Astrocyte of the cerebellum (primary cell): Measurements from ENCODE around the gene CD99.
"Not testable (repeated sequence)": the region's sequence is repeated elsewhere in the genome, so short reads cannot be mapped to it uniquely, and the experiment has no call there.

Experiments used
- DNase-seq: peaks from one replicate; pipeline ENCODE4 v3.0.0-alpha.2; 2011; ENCODE audit warnings: low read depth
- H3K4me3 ChIP-seq: 2 replicates; pipeline ENCODE4 v1.5.1; 2011; ENCODE audit warnings: mild to moderate bottlenecking, low read depth, low read length, moderate library complexity
- in situ Hi-C: cut with HindIII; loops from 2 replicates; pipeline ENCODE4 v1.10.0; 2017; ENCODE audit warnings: low sequenced_read_pairs
- TF ChIP-seq, protein P1 (sequence below): IDR thresholded peaks from 2 replicates; pipeline ENCODE4 v1.5.1; 2012; ENCODE audit warnings: low read length, low read depth, moderate library complexity, mild to moderate bottlenecking; ENCODE audit errors: missing control alignments

Gene CD99

DNA sequence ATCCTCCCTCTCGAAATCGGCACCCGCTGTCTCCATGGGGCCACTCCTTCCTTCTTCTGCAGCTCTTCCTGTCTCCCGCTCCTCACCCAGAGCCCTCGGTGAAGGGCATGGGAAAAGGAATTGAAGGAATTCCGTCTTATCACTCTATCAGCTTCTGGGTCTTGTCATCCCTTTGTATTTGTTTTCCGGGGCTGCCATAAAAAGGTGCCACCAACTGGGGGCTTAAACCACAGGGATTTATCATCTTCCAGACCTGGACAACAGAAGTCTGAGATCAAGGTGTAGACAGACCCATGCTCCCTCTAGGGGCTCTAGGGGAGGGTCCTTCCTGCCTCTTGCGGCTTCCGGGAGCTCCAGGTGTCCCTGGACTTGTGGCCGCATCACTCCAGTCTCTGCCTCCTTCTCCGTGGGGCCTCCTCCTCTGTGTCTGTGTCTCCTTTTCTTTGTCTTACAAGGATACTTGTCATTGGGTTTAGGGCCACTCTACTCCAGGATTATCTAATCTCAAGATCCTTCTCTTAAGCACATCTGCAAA is 24.0 kb downstream of the CD99 start:
- no peak overlapping the region for H3K4me3 ChIP-seq
- no peak for DNase-seq
- TF ChIP-seq, protein P1, sequence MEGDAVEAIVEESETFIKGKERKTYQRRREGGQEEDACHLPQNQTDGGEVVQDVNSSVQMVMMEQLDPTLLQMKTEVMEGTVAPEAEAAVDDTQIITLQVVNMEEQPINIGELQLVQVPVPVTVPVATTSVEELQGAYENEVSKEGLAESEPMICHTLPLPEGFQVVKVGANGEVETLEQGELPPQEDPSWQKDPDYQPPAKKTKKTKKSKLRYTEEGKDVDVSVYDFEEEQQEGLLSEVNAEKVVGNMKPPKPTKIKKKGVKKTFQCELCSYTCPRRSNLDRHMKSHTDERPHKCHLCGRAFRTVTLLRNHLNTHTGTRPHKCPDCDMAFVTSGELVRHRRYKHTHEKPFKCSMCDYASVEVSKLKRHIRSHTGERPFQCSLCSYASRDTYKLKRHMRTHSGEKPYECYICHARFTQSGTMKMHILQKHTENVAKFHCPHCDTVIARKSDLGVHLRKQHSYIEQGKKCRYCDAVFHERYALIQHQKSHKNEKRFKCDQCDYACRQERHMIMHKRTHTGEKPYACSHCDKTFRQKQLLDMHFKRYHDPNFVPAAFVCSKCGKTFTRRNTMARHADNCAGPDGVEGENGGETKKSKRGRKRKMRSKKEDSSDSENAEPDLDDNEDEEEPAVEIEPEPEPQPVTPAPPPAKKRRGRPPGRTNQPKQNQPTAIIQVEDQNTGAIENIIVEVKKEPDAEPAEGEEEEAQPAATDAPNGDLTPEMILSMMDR: no peak
- in situ Hi-C loops: no loop called here

DNA sequence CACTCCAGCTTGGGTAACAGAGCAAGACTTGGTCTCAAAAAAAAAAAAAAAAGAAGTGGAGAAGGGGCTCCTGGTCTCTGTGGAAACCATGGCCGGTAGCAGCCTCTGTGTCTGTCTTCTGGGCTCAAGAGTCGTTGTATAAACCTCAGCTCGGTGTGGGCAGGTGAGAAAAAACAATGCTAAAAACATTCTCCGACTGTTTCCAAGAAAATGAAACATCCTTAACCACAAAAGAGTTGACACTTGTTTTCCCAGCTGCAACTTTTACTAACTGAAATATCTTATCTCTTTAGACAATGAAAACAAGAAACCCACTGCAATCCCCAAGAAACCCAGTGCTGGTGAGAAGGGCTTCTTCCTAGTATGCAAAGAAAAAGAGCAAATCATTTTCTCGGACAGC is 26.2 kb downstream of the CD99 start:
- DNase-seq: no peak

DNA sequence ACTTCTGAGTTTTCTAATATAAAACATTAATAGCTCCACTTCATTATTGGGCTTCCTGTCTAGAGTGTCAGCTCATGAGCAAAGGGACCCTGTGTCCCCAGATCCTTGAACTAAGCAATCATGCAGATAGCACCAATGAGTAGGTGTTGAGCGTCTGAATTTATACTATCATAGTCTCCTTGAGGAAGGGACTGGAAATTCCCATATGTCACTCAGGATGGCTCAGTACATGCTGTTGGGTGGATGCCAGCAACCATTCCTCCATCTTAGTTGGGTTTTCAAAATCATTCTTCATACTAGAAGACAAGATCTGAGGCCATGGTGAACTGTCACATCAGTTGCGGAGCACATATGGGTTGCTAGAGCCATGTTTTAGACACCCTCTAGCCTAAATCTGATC is 27.7 kb downstream of the CD99 start:
- in situ Hi-C loops: no loop called here
- TF ChIP-seq, protein P1: no peak
- H3K4me3 ChIP-seq: no peak overlapping the region
- DNase-seq: no peak

More for the DNA sequence above, 26.2 kb downstream of the CD99 start:
- in situ Hi-C loops: no loop called here
- TF ChIP-seq, protein P1: no peak
- H3K4me3 ChIP-seq: no peak overlapping the region

DNA sequence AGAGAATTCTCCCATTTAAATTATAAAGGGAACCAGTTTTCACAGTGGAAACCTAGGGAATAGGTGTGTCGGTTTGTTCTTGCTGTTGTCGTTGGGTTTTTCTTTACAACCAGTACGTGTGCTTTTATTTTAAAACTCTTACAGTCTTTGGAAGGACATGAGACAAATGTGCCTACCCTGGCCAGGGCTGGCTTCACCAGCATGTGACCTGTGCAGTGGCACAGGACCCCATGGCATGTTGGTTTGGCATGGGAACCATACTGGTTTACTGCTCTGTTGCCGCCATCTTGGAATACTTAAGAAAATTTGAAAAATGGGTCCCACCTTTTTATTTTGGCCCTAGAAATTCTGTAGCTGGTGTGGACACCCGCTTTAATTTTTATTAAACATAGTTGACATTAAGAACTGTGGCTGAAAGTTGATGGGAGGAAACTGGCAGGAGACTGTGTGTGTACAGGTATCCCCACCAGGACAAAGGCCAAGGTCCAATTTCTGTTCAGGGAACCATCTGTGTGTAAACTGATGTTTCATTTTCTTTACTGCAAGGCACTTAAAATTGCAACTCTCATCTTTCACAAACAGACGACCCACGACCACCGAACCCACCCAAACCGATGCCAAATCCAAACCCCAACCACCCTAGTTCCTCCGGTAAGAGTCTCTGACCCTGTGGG is 28.8 kb downstream of the CD99 start:
- in situ Hi-C loops: no loop called here
- DNase-seq: no peak
- H3K4me3 ChIP-seq: no peak overlapping the region
- TF ChIP-seq, protein P1: no peak

DNA sequence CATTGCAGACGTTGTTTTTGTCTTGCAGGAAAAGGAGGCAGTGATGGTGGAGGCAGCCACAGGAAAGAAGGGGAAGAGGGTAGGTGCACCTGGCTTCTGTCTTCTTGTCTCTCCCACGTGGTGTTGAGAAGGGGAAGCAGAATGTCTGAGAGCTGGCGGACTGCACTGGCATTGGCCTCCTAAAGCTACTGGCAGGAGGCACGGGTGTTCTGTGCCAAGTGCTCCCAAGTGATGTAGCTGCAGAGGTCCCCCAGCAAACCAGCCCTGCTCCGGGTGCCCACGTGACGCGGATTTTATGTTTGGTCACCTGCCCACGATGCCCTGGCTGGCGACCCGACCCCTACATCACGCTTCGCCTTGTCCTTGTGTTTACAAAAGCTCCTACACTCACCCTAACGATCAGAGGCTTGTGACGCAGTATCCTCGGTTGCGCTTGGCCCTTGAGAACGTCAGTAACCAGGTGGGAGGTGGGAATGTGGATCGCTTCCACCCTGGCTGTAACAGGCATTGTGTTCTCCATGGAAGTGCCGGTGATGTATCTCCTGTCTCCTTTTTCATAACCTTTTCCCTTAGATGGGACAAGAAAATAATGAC is 32.3 kb downstream of the CD99 start:
- in situ Hi-C loops: no loop called here
- TF ChIP-seq, protein P1: no peak
- DNase-seq: no peak
- H3K4me3 ChIP-seq: no peak overlapping the region

DNA sequence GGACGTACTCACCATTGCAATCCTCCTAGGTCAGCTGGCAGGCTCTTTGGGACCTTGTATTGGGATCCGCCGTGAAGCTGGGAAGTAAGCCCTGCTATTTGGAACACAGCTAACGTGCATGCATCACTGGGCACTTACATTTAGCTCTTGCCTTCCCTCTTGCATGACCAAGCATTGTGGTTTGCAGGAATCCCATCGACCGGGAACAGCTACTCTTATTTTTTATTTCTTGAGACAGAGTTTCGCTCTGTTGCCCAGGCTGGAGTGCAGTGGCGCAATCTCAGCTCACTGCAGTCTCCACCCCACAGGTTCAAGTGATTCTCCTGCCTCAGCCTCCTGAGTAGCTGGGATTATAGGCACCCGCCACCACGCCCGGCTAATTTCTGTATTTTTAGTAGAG is 36.2 kb downstream of the CD99 start:
- in situ Hi-C loops: not testable (repeated sequence)

DNA sequence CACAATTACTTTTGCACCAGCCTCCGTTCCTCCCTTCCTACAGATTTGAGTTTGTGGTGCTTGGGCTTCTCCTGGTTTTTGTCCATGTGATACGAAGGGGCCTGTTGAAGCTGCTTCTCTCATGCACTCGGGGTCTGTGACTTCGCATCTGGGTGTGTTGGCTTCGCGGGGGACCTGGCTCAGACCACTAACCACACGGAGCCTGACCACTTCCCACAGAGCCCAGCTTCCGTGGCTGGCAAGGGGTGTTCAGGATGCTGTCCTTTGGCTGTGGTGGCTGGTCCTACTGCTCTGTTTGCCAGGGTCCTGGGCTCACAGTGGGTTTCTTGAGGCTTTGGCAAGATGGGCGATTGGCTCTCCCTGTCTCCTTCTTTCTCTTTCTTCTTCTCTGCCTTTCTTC is 41.0 kb downstream of the CD99 start:
- no peak overlapping the region for H3K4me3 ChIP-seq
- DNase-seq: no peak
- TF ChIP-seq, protein P1: no peak
- in situ Hi-C loops: no loop called here

More for the DNA sequence above, 36.2 kb downstream of the CD99 start:
- H3K4me3 ChIP-seq: not testable (repeated sequence)
- peak; percentile 66 for DNase-seq
